GM12878 (cell line): Measurements from ENCODE around the gene PCNX1. TPM values are rescaled to one million over a fixed set of nuclear protein-coding genes. Genes with fewer than 3 reads are reported as not detected.

Source experiments
- ATAC-seq: fragments of 200-7000 bp; cut with Tn5 transposase; 3 replicates; pipeline ENCODE4 v1.9.1; 2020; ENCODE audit warnings: mild to moderate bottlenecking, moderate library complexity
- BruUV-seq: library from RNA; stranded (reverse); fragments of 400-500 nt; replicated peaks from 2 replicates; lab custom pipeline; 2021; lab: Mats Ljungman, UMichigan
- CTCF ChIA-PET: fragments of 300-600 bp; sonication (Branson Sonifier 250); formaldehyde crosslinking; extraction: SDS; loops from one replicate; lab custom pipeline; 2021; ENCODE audit warnings: inconsistent platforms; lab: Yijun Ruan, JAX
- POLR2A ChIA-PET: fragments of 350-600 bp; formaldehyde crosslinking; extraction: SDS; loops from one replicate; lab custom pipeline; 2021; ENCODE audit warnings: inconsistent platforms; lab: Charles Lee
- RAD21 ChIA-PET: fragments of 300-600 bp; sonication (Branson Sonifier 250); formaldehyde crosslinking; loops from one replicate; lab custom pipeline; 2023; ENCODE audit warnings: antibody characterized with exemption; ENCODE audit not compliant: unreplicated experiment; lab: Charles Lee
- SMC1A ChIA-PET: fragments of 300-600 bp; sonication (Branson Sonifier 250); formaldehyde crosslinking; loops from one replicate; lab custom pipeline; 2023; ENCODE audit not compliant: unreplicated experiment, uncharacterized antibody; lab: Charles Lee
- DNase-seq: peaks from one replicate; pipeline ENCODE4 v3.0.0-alpha.2; 2011; ENCODE audit warnings: low read depth, low spot score
- FAIRE-seq: peaks from 3 replicates; lab custom pipeline; 2011; peaks lifted over from hg19 to GRCh38; lab: Jason Lieb, UNC
- H2AFZ ChIP-seq: 2 replicates; pipeline ENCODE4 v1.6.0; 2011; ENCODE audit warnings: low read depth, low read length, control low read depth; ENCODE audit not compliant: control insufficient read depth
- H3K27ac ChIP-seq: 2 replicates; pipeline ENCODE4 v1.5.1; 2011; ENCODE audit warnings: control low read depth; ENCODE audit not compliant: control insufficient read depth, insufficient read depth
- H3K27me3 ChIP-seq, 2 experiments: replicated peaks in 1 of 2; 2 replicates each; pipeline versions ENCODE4 v1.6.0 to v1.6.1; 2011; ENCODE audit warnings: low read length in 1 of 2; ENCODE audit not compliant: control insufficient read depth in 2 of 2, insufficient read depth in 2 of 2
- H3K36me3 ChIP-seq, 2 experiments: 2 replicates each; pipeline ENCODE4 v1.5.1; 2011; ENCODE audit warnings: low read length in 1 of 2; ENCODE audit not compliant: control insufficient read depth in 2 of 2, insufficient read depth in 2 of 2
- H3K4me1 ChIP-seq: 2 replicates; pipeline ENCODE4 v1.6.1; 2011; ENCODE audit warnings: mild to moderate bottlenecking, low read length, moderate library complexity, mixed read lengths; ENCODE audit not compliant: control insufficient read depth, insufficient read depth
- H3K4me2 ChIP-seq: 2 replicates; pipeline ENCODE4 v1.6.0; 2011; ENCODE audit warnings: control low read depth; ENCODE audit not compliant: control insufficient read depth, insufficient read depth
- H3K4me3 ChIP-seq: fragments of 200-600 bp; sonication (generic); 2 replicates; pipeline ENCODE4 v1.5.1; 2016
- H3K79me2 ChIP-seq: 2 replicates; pipeline ENCODE4 v1.6.0; 2011; ENCODE audit warnings: low read length; ENCODE audit not compliant: control insufficient read depth, insufficient read depth
- H3K9ac ChIP-seq: 2 replicates; pipeline ENCODE4 v1.8.0; 2011; ENCODE audit warnings: low read length, control low read depth, mixed read lengths; ENCODE audit not compliant: control insufficient read depth, insufficient read depth
- H3K9me3 ChIP-seq: replicated peaks from 3 replicates; pipeline ENCODE4 v1.5.1; 2011; ENCODE audit warnings: mild to moderate bottlenecking, low read length; ENCODE audit not compliant: control insufficient read depth, insufficient read depth
- H4K20me1 ChIP-seq: 2 replicates; pipeline ENCODE4 v1.6.0; 2011; ENCODE audit not compliant: control insufficient read depth, insufficient read depth
- CBX3 ChIP-seq: fragments of 200-600 bp; sonication (generic); IDR thresholded peaks from 2 replicates; pipeline ENCODE4 v1.6.1; 2016; ENCODE audit warnings: low read depth, borderline replicate concordance
- POLR2A ChIP-seq: IDR thresholded peaks from 2 replicates; pipeline ENCODE4 v1.6.1; 2011; ENCODE audit warnings: low read depth, mild to moderate bottlenecking, low read length
- TCF7 ChIP-seq: IDR thresholded peaks from 2 replicates; pipeline ENCODE4 v1.6.1; 2014; ENCODE audit warnings: antibody characterized with exemption, borderline replicate concordance
- ZNF384 ChIP-seq: IDR thresholded peaks from 2 replicates; pipeline ENCODE4 v1.6.1; 2012; ENCODE audit warnings: low read depth, mild to moderate bottlenecking, low read length, improper control_type of control experiment, borderline replicate concordance
- WGBS: methylation state at CpG from one replicate; pipeline ENCODE4 v1.1.6; 2016; ENCODE audit warnings: low lambda C conversion rate; ENCODE audit not compliant: insufficient replicate concordance, insufficient coverage; ENCODE audit errors: missing lambda C conversion rate; 5-methylcytosine and 5-hydroxymethylcytosine counted together
- in situ Hi-C: fragments of 300-500 bp; cut with MboI; formaldehyde crosslinking; loops from 9 replicates; pipeline ENCODE4 v1.14.3; 2018; ENCODE audit warnings: mixed read lengths
- intact Hi-C: fragments of 100-400 bp; cut with micrococcal nuclease; formaldehyde crosslinking; loops from one replicate; pipeline ENCODE4 v1.14.2; 2022; ENCODE audit not compliant: unreplicated experiment
- polyA plus RNA-seq, 11 experiments: library from polyadenylated mRNA; depleted of rRNA in 4 of 11; unstranded in 6 of 11; stranded (reverse) in 5 of 11; fragments of >200 nt; fragmentation: Nextera tagmentation in 4 of 11; fragmentation: Illumina TruSeq in 1 of 11; extraction: Ambion mirVana in 4 of 11; extraction: Trizol in 1 of 11; gene quantifications; 1 replicate in 1 of 11; 2 replicates in 10 of 11; pipeline versions ENCODE4 v1.2.1 to v1.2.3, GENCODE V29; 2011 to 2016; ENCODE audit warnings: inconsistent platforms in 2 of 11, missing spikeins in 2 of 11, low read depth in 1 of 11
- total RNA-seq, 4 experiments: library from RNA; depleted of rRNA in 3 of 4; stranded (reverse); fragments of >200 nt in 3 of 4; fragmentation: Illumina TruSeq in 1 of 4; extraction: Trizol in 1 of 4; gene quantifications; 2 replicates each; pipeline versions ENCODE4 v1.2.1 to v1.2.3, GENCODE V29; 2013 to 2021
- TF ChIP-seq, protein P1 (sequence below), 3 experiments: IDR thresholded peaks in 2 of 3; conservative IDR thresholded peaks in 1 of 3; 2 replicates each; pipeline ENCODE4 v1.5.1; 2011; ENCODE audit warnings: low read depth in 3 of 3, low read length in 3 of 3, mild to moderate bottlenecking in 3 of 3, control low read depth in 2 of 3, moderate library complexity in 2 of 3, inconsistent platforms in 1 of 3, mixed read lengths in 1 of 3; ENCODE audit not compliant: control insufficient read depth in 2 of 3, insufficient read depth in 1 of 3; ENCODE audit errors: extremely low read depth in 1 of 3

Gene PCNX1
- total and polyA plus RNA-seq, 10 of the 15 experiments (the other 5 are each of a cell fraction or from before 2014, with no cell fraction given) = 4.6 to 53.9 (median 20.5) TPM

DNA sequence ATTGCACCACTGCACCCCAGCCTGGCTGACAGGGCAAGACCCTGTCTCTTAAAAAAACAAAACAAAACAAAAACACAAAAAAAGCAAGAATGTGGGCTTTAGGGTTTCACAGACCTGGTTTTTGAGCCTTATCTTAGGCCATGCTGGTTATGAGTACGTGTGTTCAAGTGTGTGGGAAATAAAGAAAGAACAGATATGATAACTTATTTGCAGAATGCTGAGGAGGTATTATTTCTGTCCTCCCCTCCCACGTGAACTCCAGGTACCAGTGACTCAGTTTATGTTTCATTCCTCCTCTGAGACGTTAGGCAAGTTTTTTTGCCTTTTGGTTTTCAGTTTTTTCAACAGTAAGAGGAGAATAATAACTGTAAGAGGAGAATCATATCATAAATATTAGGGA, 49.3 kb downstream of the PCNX1 start:
- no peaks in the 10 kb centered on the region for H3K27me3 ChIP-seq
- no peak overlapping the region for H3K27ac ChIP-seq
- ATAC-seq = no peak
- in situ Hi-C loops = no loop called here
- CTCF ChIA-PET = interaction anchor here (1.1 to 8.9 kb wide), 8 partner anchors 24 to 334 kb away, joined by 3 to 160 read pairs (median 15); partner anchors contain the start of gene PCNX1
- RAD21 ChIA-PET = interaction anchor here (0.7 to 7.7 kb wide), 8 partner anchors 16 to 871 kb away, joined by 3 to 98 read pairs (median 4); partner anchors contain the start of gene PCNX1
- H3K9me3 ChIP-seq = no peaks in the 10 kb centered on the region
- WGBS = 46% methylated on average over 3 of the region's 3 CpGs
- no peaks in the 10 kb centered on the region; a peak in 1 of 4 replicates for H3K36me3 ChIP-seq
- H2AFZ ChIP-seq = no peak overlapping the region
- no peak for TF ChIP-seq CBX3
- no peak for TF ChIP-seq POLR2A
- TF ChIP-seq, protein P1, sequence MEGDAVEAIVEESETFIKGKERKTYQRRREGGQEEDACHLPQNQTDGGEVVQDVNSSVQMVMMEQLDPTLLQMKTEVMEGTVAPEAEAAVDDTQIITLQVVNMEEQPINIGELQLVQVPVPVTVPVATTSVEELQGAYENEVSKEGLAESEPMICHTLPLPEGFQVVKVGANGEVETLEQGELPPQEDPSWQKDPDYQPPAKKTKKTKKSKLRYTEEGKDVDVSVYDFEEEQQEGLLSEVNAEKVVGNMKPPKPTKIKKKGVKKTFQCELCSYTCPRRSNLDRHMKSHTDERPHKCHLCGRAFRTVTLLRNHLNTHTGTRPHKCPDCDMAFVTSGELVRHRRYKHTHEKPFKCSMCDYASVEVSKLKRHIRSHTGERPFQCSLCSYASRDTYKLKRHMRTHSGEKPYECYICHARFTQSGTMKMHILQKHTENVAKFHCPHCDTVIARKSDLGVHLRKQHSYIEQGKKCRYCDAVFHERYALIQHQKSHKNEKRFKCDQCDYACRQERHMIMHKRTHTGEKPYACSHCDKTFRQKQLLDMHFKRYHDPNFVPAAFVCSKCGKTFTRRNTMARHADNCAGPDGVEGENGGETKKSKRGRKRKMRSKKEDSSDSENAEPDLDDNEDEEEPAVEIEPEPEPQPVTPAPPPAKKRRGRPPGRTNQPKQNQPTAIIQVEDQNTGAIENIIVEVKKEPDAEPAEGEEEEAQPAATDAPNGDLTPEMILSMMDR (IDR thresholded peaks at IDR 0.05 in 2 of 3, conservative IDR thresholded peaks at IDR 0.05 in 1 of 3; ENCODE audit: control insufficient read depth in 2 of 3, extremely low read depth in 1 of 3, insufficient read depth in 1 of 3, low read depth in 3 of 3, low read length in 3 of 3) = no peak
- TF ChIP-seq ZNF384 = no peak
- no peak for TF ChIP-seq TCF7
- TF ChIP-seq, all 136 proteins: peak for 0
- intact Hi-C loops = loop anchor here (1.0 to 5.0 kb wide), 2 partner anchors 49 to 139 kb away; partner anchors contain the start of gene PCNX1
- no peak for DNase-seq
- no peaks in the 10 kb centered on the region; the same call in none of the 2 replicates for H3K79me2 ChIP-seq
- BruUV-seq = no TSS peak
- no peak overlapping the region for H3K4me2 ChIP-seq
- no peak overlapping the region for H3K9ac ChIP-seq
- ChIA-PET SMC1A (interaction anchor here (0.9 to 8.2 kb wide), 9 partner anchors 10 to 146 kb away, joined by 3 to 119 read pairs (median 7); partner anchors contain the start of gene PCNX1), POLR2A (no interaction called here)
- no peaks in the 10 kb centered on the region for H3K4me1 ChIP-seq
- no peaks in the 10 kb centered on the region for H4K20me1 ChIP-seq
- no peak for FAIRE-seq
- H3K4me3 ChIP-seq = no peak overlapping the region
